Natural killer cell (primary cell): Measurements from ENCODE around the gene PLSCR3. TPM values are rescaled to one million over a fixed set of nuclear protein-coding genes. Genes with fewer than 3 reads are reported as not detected.
A peak's percentile ranks its signal among the peaks of the same experiment; 100 is the strongest.

Experiments used
- ATAC-seq, 3 donors: fragments of 150-1000 bp in 2 of 3; fragments of 200-7000 bp in 1 of 3; cut with Tn5 transposase; 1 replicate in 1 of 3; 2 replicates in 2 of 3; pipeline ENCODE4 v1.10.0; 2021; ENCODE audit warnings: mild to moderate bottlenecking in 2 of 3, moderate library complexity in 2 of 3
- DNase-seq, 2 donors: peaks; one replicate each; pipeline versions ENCODE4 v3.0.0 to v3.0.0-alpha.2; 2013 to 2021; ENCODE audit warnings: mixed read lengths in 1 of 2
- H3K27ac ChIP-seq: one replicate; pipeline ENCODE4 v1.5.1; 2013; ENCODE audit warnings: mild to moderate bottlenecking, low read length
- H3K27me3 ChIP-seq: one replicate; pipeline ENCODE4 v1.6.1; 2013; ENCODE audit warnings: low read length; ENCODE audit not compliant: control insufficient read depth, insufficient read depth
- H3K36me3 ChIP-seq: one replicate; pipeline ENCODE4 v1.6.1; 2013; ENCODE audit warnings: low read length; ENCODE audit not compliant: control insufficient read depth, insufficient read depth
- H3K4me1 ChIP-seq: one replicate; pipeline ENCODE4 v1.6.1; 2013; ENCODE audit warnings: low read length; ENCODE audit not compliant: control insufficient read depth, insufficient read depth
- H3K4me3 ChIP-seq: one replicate; pipeline ENCODE4 v1.5.1; 2013; ENCODE audit warnings: low read length
- H3K9me3 ChIP-seq: one replicate; pipeline ENCODE4 v1.6.1; 2013; ENCODE audit warnings: low read length; ENCODE audit not compliant: control insufficient read depth, insufficient read depth
- H3K27ac Mint-ChIP-seq, 2 donors: one replicate each; pipeline ENCODE4 v1.8.0; 2022; ENCODE audit warnings: mild to moderate bottlenecking in 2 of 2, mixed read lengths in 2 of 2, moderate library complexity in 1 of 2
- H3K27me3 Mint-ChIP-seq, 2 donors: one replicate each; pipeline ENCODE4 v1.8.0; 2022; ENCODE audit warnings: low read depth in 2 of 2, mixed read lengths in 2 of 2
- H3K36me3 Mint-ChIP-seq: one replicate; pipeline ENCODE4 v1.8.0; 2022; ENCODE audit warnings: mixed read lengths
- H3K4me1 Mint-ChIP-seq, 2 donors: one replicate each; pipeline ENCODE4 v1.8.0; 2022; ENCODE audit warnings: mixed read lengths in 2 of 2
- H3K4me3 Mint-ChIP-seq: one replicate; pipeline ENCODE4 v1.8.0; 2022; ENCODE audit warnings: mild to moderate bottlenecking, moderate library complexity, mixed read lengths
- H3K9me3 Mint-ChIP-seq, 2 donors: one replicate each; pipeline ENCODE4 v1.8.0; 2022; ENCODE audit warnings: mixed read lengths in 2 of 2
- CTCF ChIP-seq: fragments of 200-600 bp; IDR thresholded peaks from one replicate; pipeline ENCODE4 v1.8.0; 2022; ENCODE audit warnings: antibody characterized with exemption
- WGBS: methylation state at CpG from one replicate; pipeline ENCODE4 v1.1.7; 2013; ENCODE audit warnings: missing lambda C conversion rate; ENCODE audit not compliant: insufficient coverage; 5-methylcytosine and 5-hydroxymethylcytosine counted together
- intact Hi-C: fragments of 100-400 bp; cut with micrococcal nuclease; formaldehyde crosslinking; loops from one replicate; pipeline ENCODE4 v1.14.2; 2022
- total RNA-seq, 4 donors: library from RNA; stranded (reverse); fragments of 120-200 nt in 1 of 4; gene quantifications; one replicate each; pipeline versions ENCODE4 v1.2.3 to v1.2.4, GENCODE V29; 2013 to 2022

The PLSCR3 gene
- total RNA-seq, 3 donors from 2014 or later (not counting 1 experiment from before 2014, with no cell fraction given): 38.2 to 57.8 (median 47.0) TPM

GRCh38 chr17:7403977-7404736 lies 9.8 kb upstream of the PLSCR3 start, which contains the start of gene TMEM256:
TSS of gene TMEM256 (minus strand) at chr17:7404097. CDS start at chr17:7404084, 13 bp downstream.
- peaks cover 3% of the 10 kb centered on the region for H3K27me3 ChIP-seq
- H3K9me3 Mint-ChIP-seq: no peaks in the 10 kb centered on the region
- WGBS: 0% methylated on average over 47 of the region's 49 CpGs
- no peaks in the 10 kb centered on the region for H3K9me3 ChIP-seq
- ATAC-seq: peak; percentile 85 to 93 (median 86)
- no peaks in the 10 kb centered on the region for H3K36me3 ChIP-seq
- H3K4me3 Mint-ChIP-seq: peak within 1 kb of the TSS; percentile 92
- H3K27ac Mint-ChIP-seq: peak within 1 kb of the TSS; percentile 90 to 96
- no peak for TF ChIP-seq CTCF
- peak; percentile 94 to 98 for DNase-seq
- peak within 1 kb of the TSS; percentile 93 for H3K27ac ChIP-seq
- intact Hi-C loops: loop anchor here (1.0 kb wide), 2 partner anchors 10 to 31 kb away; partner anchors contain the start of genes PLSCR3 and TMEM102
- no peaks in the 10 kb centered on the region for H3K36me3 Mint-ChIP-seq
- H3K4me1 ChIP-seq: peaks cover 28% of the 10 kb centered on the region
- H3K27me3 Mint-ChIP-seq: peaks cover 3 to 12% of the 10 kb centered on the region in 2 donors
- peaks cover 8 to 30% of the 10 kb centered on the region in 2 donors for H3K4me1 Mint-ChIP-seq
- peak within 1 kb of the TSS; percentile 69 for H3K4me3 ChIP-seq

- TF ChIP-seq CTCF: no peak
- H3K9me3 Mint-ChIP-seq: no peaks in the 10 kb centered on the region
- peak overlapping the region; percentile 90 to 96 for H3K27ac Mint-ChIP-seq
- Histone ChIP-seq H3K9me3 (no peaks in the 10 kb centered on the region), H3K27ac (peak overlapping the region; percentile 60), H3K27me3 (peaks cover 3% of the 10 kb centered on the region), H3K4me3 (peak overlapping the region; percentile 69), H3K4me1 (peaks cover 27% of the 10 kb centered on the region), H3K36me3 (no peaks in the 10 kb centered on the region)
- H3K4me1 Mint-ChIP-seq: peaks cover 8 to 27% of the 10 kb centered on the region in 2 donors
- WGBS: 1% methylated on average over 13 of the region's 13 CpGs
- H3K36me3 Mint-ChIP-seq: no peaks in the 10 kb centered on the region
- ATAC-seq (peak in 1 of 3 donors; percentile 3), DNase-seq (no peak)
- H3K4me3 Mint-ChIP-seq: peak overlapping the region; percentile 92
- intact Hi-C loops: no loop called here
- peaks cover 0 to 8% of the 10 kb centered on the region in 2 donors for H3K27me3 Mint-ChIP-seq
These were observed 9.3 kb upstream of the PLSCR3 start for GRCh38 chr17:7403727-7403976.

GRCh38 chr17:7403043-7403726 lies 8.9 kb upstream of the PLSCR3 start:
- DNase-seq (peak in 1 of 2 donors; percentile 45), ATAC-seq (no peak)
- Histone ChIP-seq H3K27me3 (peaks cover 3% of the 10 kb centered on the region), H3K9me3 (no peaks in the 10 kb centered on the region), H3K4me1 (peaks cover 24% of the 10 kb centered on the region), H3K27ac (peak overlapping the region; percentile 60), H3K4me3 (peak overlapping the region; percentile 69), H3K36me3 (no peaks in the 10 kb centered on the region)
- intact Hi-C loops: no loop called here
- Mint-ChIP-seq H3K4me3 (peak overlapping the region; percentile 92), H3K27me3 (peaks cover 0 to 8% of the 10 kb centered on the region in 2 donors), H3K36me3 (no peaks in the 10 kb centered on the region), H3K4me1 (peaks cover 8 to 27% of the 10 kb centered on the region in 2 donors), H3K27ac (peak overlapping the region; percentile 90 to 96), H3K9me3 (no peaks in the 10 kb centered on the region)
- no peak for TF ChIP-seq CTCF
- WGBS: 22% methylated on average over 16 of the region's 16 CpGs
